Measurements from ENCODE around the gene MT2A.

MT2A gene

DNA sequence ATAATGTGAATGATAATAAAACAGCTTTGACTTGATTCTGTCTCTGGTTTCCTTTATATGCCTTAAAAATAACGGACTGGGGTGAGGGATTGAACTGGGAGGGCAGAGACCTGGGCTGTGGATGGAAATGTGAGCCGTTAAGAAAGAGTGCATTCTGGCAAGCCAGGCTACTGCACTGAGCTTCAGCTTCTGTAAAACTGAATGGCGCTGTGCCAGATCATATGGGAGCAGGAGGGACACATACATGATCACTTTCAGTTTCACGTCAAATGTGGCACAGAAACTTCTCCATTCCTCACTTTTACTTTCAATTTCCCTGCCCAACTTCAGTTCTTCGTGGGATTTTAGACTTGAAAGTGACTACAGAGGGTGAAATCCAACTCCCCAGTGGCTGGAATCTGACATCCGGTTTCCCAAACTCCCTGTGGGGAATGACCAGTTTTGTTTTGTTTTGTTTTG is 1.1 kb downstream of the MT2A start:
- peak; percentile 78 for DNase-seq (ENCODE audit: low spot score)
- in situ Hi-C loops (cut with MboI; ENCODE audit: low sequenced_read_pairs, unreplicated experiment) = no loop called here
- TF ChIP-seq, protein P1, sequence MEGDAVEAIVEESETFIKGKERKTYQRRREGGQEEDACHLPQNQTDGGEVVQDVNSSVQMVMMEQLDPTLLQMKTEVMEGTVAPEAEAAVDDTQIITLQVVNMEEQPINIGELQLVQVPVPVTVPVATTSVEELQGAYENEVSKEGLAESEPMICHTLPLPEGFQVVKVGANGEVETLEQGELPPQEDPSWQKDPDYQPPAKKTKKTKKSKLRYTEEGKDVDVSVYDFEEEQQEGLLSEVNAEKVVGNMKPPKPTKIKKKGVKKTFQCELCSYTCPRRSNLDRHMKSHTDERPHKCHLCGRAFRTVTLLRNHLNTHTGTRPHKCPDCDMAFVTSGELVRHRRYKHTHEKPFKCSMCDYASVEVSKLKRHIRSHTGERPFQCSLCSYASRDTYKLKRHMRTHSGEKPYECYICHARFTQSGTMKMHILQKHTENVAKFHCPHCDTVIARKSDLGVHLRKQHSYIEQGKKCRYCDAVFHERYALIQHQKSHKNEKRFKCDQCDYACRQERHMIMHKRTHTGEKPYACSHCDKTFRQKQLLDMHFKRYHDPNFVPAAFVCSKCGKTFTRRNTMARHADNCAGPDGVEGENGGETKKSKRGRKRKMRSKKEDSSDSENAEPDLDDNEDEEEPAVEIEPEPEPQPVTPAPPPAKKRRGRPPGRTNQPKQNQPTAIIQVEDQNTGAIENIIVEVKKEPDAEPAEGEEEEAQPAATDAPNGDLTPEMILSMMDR (IDR thresholded peaks at IDR 0.05; ENCODE audit: borderline replicate concordance, control extremely low read depth, extremely low read depth, insufficient read depth, missing control alignments) = no peak

DNA sequence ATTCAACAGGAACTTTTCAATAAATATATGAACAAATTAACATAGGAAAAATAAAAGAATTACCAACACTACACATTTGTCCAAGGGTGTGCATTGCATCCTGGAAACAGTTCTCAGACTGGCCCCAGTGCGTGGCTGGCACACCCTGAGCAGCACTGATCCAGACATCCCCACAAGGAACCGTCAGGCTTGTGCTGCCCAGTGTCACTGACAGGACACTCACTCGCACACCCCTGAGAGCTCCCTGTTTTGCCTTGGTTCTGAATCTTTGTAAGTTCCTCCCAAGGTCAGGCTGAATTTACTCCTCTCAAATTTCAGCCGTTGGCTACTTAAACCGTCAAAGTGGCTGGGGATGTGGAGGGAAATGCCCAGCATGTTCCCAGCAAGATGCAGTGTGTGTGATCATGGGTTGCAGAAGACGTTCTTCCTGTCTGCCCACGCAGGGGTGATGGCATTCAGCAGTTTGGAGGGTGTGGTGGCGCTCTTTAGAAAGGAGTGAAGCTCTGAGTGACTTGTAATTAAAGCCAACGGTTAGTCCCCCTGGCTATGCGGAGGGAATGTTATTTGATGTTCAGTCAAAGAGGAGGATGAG is 1.7 kb downstream of the MT2A start:
- TF ChIP-seq, protein P1 (IDR thresholded peaks at IDR 0.05; ENCODE audit: borderline replicate concordance, control extremely low read depth, extremely low read depth, insufficient read depth, missing control alignments) = no peak
- DNase-seq (ENCODE audit: low spot score) = no peak
- in situ Hi-C loops (cut with MboI; ENCODE audit: low sequenced_read_pairs, unreplicated experiment) = no loop called here

DNA sequence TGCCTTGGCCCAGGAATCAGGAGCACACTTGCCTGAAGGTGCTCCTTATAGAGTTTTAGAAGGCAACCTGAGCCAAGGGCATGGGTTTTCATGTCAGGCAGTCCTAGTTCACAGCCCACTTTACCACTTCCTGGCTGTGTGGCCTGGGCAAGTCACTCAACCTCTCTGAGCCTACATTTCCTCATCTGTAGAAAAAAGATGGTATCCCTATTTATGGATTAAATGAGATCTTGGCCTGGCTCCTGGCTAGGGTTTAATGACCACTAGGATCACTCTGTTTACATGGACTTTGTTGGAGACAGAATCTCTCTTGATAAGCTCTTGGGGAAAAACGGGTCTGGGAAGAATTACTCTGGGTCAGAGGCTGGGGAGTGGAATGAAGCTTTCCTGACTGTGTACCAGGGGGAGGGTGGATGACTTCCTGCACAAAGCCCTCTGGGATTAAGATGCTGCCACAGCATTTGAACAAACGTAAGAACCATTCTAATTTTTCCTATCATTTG is 2.3 kb downstream of the MT2A start:
- in situ Hi-C loops (cut with MboI; ENCODE audit: low sequenced_read_pairs, unreplicated experiment) = no loop called here
- TF ChIP-seq, protein P1 (IDR thresholded peaks at IDR 0.05; ENCODE audit: borderline replicate concordance, control extremely low read depth, extremely low read depth, insufficient read depth, missing control alignments) = no peak
- DNase-seq (ENCODE audit: low spot score) = no peak

DNA sequence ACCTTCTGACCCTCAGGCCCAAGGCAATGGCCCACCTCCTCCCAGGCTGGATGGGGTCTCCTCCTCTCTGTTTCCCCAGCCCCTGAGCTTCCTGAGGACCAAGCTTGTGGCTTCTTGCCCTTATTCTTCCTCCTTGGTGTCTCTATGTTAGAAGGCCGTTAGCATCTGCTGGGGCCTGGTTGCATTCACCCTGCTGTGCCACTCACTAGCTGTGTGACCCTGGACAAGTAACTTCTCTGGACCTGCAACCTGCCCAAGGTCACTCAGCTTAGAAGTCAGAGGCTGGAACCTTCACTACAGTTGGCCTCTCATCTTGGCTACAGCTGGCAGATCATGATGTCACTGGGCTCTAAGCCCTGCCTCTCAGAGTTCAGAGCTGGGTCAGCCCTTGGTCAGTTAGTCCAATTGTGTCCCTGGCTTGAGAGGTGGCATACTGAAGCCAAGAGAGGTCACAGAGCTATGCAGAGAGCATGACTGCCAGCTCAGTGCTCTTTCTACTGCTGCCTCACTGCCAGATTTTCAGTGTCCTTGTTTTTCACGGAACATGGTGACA is 3.0 kb downstream of the MT2A start:
- no peak for DNase-seq (ENCODE audit: low spot score)
- in situ Hi-C loops (cut with MboI; ENCODE audit: low sequenced_read_pairs, unreplicated experiment) = no loop called here
- TF ChIP-seq, protein P1 (IDR thresholded peaks at IDR 0.05; ENCODE audit: borderline replicate concordance, control extremely low read depth, extremely low read depth, insufficient read depth, missing control alignments) = no peak

DNA sequence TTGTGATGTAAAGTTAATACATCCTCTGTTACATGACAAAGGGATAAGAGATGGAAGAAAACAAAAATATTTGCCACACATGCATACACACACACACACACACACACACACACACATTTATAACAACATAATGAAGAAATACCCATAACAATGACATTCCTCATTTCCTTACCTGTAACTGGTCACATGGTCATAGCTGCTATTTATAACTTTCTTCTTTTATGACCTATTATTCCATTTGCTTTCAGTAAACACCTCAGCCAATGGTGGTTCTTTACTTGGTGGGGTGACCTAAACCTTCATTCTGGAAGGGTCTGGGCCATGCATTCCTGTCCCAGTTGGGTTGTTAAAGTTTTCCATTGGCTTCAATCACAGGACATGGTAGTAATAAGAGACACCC is 5.3 kb downstream of the MT2A start:
- no peak for DNase-seq (ENCODE audit: low spot score)
- in situ Hi-C loops (cut with MboI; ENCODE audit: low sequenced_read_pairs, unreplicated experiment) = no loop called here
- TF ChIP-seq, protein P1 (IDR thresholded peaks at IDR 0.05; ENCODE audit: borderline replicate concordance, control extremely low read depth, extremely low read depth, insufficient read depth, missing control alignments) = no peak

DNA sequence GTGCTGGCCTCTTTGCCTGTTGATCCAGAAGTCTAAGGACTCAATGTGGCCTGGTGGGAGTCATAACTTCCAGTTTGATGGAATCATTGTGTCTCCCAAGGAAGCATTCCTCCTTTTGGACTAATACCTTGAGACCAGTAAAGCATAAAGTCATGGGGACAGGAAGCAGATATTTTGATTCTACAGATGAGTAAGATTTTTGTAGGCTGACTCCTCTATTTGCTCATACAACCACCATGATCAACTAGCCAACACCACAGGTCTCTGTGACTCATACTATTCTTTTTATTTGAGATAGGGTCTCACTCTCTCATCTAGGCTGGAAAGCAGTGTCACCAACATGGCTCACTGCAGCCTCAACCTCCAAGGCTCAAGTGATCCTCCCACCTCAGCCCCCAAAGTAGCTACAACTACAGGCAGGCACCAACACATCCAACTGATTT is 6.2 kb downstream of the MT2A start:
- no peak for DNase-seq (ENCODE audit: low spot score)
- TF ChIP-seq, protein P1 (IDR thresholded peaks at IDR 0.05; ENCODE audit: borderline replicate concordance, control extremely low read depth, extremely low read depth, insufficient read depth, missing control alignments) = no peak
- in situ Hi-C loops (cut with MboI; ENCODE audit: low sequenced_read_pairs, unreplicated experiment) = no loop called here

All from GM13976 (cell line).